Epidermal melanocyte (primary cell): ENCODE results near the gene MGMT.

Experiments used
- DNase-seq: peaks from one replicate; pipeline ENCODE4 v3.0.0; 2011; ENCODE audit warnings: low spot score; ENCODE audit not compliant: insufficient read length

Gene MGMT

GRCh38 chr10:129681856-129682255, 214.8 kb downstream of the MGMT start:
- no peak for DNase-seq

GRCh38 chr10:129683519-129683918, 216.5 kb downstream of the MGMT start:
- DNase-seq: no peak

DNA sequence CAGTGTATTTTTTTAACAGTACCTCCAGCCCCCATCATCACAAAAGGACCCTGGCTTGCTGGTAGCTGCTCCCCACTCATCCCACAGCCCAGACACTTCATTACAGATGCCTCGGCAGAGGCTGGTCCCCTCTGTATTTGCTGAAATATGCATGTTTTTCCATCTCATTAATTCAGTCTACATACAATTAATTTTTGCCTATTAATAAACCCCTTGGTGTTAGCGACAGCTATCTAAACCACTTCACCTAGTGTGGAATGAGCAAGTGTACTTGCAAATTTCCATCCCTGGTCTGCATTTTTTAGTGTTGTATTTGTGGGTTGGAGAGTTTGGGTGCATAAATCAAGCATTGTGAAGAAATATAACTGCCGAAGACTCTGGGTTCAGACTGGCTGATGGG, 216.9 kb downstream of the MGMT start:
- DNase-seq: no peak

GRCh38 chr10:129685271-129685670, 218.2 kb downstream of the MGMT start:
- no peak for DNase-seq

GRCh38 chr10:129689671-129690071, 222.6 kb downstream of the MGMT start:
- DNase-seq: no peak

DNA sequence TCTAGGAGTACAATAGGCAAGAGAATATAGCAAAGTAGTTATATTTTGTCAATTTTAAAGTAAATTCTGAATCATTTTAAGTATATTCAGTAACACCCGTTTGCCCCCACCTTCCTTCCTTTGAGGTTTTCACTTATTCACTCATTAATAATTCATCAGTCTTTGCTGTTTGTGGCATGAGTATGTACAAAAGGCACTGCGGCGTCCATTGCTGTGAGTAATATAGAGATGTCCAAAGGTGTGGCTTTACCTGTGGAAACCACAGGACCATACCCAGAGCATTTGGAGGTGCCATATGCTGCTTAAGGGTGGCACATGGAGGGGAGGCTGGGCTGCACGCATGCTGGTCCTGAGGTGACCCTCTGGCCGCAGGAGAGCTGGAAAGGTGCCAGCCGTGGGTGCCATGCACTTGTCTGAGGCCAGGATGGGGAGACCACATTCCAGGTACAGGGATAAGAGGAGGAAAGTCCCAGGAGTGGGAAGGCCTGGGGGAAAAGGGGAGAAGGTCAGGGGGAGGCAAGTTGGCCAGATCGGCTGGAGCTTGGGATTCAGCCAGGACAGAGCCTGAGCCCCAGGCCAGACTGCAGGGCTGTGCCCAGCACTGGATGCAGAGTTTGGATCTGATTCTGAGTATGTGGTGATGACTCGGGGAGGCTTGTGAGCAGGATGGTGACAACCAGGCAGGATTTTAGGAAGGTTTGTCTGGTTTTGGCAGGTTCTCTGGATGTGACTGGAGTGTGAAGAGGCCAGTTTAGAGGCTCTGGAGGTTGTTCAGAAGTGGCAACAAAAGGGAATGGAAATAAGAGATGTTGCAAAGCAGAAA, 223.4 kb downstream of the MGMT start:
- no peak for DNase-seq

DNA sequence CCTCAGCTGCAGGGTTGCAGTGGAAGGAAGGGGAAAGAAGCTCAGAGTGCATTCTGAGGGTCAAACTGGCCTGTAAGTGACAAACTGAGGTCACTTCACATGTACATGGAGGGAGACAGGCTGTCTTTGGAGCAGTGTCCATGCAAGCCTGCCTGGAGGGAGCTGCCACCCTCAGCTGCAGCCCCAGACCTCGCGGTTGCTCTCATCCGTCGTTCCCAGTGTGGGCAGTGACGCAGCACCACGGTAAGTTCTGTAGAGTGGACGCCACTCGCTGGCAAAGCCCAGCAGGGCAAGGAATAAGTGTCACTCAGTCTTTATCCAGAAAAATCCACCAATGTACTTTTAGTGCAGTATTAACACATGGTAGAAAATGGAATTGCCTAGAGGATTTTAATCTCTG, 225.7 kb downstream of the MGMT start:
- DNase-seq: no peak

DNA sequence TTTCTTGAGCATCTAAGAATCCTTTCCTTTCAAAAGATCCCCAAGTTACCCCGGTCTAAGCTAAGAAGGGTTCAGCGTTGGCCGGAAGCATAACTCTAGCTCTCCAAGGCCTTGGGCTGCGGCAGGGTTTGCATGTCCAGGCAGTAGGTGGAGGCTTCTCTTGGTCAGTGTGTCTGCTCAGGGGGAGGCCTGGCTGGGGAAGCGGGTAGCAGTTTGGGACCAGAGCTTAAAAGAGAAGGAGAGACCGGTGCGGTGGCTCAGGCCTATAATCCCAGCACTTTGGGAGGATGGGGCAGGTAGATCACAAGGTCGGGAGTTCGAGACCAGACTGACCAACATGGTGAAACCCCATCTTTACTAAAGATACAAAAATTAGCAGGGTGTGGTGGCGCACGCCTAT, 226.3 kb downstream of the MGMT start:
- DNase-seq: no peak

DNA sequence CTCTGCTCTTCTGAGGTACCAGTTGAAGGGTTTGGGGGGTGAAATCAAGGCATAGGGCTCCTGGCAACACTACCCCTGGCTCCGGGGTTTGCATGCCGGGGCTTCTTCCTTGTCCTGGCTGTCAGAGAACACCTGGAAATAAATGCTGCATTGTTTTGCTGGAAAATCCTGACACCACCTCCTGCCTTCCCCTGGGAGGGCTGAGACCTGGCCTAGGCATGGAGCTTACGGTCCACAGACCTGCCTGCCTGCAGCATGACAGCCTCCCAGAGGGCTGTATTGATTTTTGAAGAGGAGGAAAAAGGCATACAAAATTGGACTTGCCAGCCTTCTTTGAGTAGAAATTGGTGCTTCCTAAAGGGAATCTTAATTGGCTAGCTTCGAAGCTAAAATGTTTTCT, 227.1 kb downstream of the MGMT start:
- DNase-seq: no peak

GRCh38 chr10:129694691-129695243, 227.7 kb downstream of the MGMT start:
- no peak for DNase-seq

DNA sequence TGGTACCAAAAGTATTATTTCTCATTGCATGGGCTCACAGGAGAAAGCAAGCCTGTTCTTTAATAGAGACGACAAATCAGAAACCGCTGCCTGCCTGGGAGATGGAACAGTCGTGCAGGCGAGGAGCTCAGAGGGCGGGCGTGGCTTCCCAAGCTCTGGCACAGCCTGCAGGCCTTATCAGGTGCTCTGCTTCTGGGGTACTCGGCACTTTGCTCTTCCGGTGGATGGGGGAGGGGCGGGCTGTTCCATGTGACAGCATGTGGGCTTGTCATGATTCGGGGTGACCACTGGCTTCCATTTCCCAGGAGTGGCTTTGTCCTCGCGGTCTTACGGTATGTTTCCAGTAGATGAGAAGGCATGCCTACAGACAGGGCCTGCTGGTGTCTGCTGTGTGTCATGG, 228.6 kb downstream of the MGMT start:
- no peak for DNase-seq

- DNase-seq: no peak
Measured at GRCh38 chr10:129696636-129697035, 229.6 kb downstream of the MGMT start.

DNA sequence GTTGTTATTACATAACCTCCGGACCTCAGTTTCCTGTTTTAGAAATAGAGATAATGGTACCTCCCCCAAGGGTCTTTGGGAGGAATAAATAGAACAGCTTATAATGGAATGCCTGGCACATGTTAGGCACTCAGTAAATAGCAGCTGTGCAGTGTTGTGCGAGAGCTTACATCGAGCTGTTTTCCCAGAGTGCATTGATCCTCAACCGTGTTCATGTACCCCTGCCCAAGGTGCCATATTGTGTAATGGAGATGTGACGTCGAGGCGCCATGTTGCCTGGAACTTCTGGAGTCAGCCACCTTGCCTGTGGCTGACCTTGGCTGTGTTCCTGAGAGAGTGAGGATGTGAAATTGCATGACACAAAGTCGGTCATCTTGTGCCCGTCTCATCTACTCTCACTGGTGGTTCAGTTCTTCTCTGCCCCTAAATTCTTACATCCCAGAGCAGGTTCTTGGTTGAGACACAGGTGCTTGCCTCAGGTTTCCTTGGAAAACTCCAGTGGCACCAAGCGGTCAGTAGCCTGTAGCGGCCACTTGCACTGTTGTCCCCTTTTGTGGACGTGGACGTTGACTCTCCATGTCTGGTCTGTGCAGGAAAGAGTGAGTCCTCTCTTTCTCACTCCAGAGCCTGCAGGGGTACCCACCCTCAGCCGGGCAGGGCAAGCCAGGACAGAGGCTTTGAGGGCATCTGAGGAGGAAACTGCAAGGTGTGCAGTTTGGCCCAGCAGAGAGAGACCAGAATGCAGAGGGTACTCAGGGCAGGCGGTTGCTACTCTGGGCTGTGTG, 230.6 kb downstream of the MGMT start:
- DNase-seq: no peak

- no peak for DNase-seq
Measured at GRCh38 chr10:129699722-129700340, 232.8 kb downstream of the MGMT start.

- DNase-seq: no peak
Measured at GRCh38 chr10:129702605-129703004, 235.6 kb downstream of the MGMT start.

DNA sequence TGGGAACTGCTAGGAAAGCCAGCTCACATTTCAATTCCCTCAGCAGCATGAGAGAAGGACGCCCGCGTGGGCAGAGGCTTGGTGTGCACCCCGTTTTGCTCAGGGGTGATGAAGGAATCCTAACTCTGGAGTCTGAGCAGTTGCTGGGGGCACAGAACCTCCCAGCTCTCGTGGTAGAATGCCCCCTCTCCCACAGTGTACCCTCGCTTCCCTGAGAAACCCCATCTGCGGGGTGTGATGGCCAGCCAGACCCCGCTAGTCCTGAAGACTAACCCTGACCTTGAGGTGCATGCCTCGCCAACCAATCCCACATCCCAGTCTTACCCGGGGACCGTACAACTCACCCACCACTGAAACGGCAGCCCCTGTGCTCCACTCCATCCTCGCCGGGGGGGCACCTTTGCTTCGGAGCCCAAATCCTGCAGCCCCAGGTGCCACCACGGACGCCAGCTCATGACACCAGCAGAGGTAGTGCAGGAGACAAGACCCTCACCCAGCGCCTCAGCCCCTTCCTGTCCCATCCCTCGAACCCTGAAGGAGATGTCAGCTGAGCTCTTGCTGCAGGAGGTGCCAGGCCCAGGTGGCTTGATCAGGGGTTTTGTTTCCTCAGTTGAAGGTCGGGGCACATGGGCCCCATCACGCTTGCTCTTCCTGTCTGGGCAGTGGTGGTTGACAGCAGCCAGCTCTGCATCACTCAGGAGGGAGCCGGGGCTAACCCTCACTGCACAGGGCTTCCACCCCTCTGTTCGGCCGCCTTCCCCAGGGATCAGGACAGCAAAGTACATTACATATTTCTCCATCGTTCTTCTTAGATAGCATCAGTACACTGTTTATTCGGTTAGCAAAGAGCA, 236.5 kb downstream of the MGMT start:
- no peak for DNase-seq

GRCh38 chr10:129704225-129704624, 237.2 kb downstream of the MGMT start:
- DNase-seq: no peak

DNA sequence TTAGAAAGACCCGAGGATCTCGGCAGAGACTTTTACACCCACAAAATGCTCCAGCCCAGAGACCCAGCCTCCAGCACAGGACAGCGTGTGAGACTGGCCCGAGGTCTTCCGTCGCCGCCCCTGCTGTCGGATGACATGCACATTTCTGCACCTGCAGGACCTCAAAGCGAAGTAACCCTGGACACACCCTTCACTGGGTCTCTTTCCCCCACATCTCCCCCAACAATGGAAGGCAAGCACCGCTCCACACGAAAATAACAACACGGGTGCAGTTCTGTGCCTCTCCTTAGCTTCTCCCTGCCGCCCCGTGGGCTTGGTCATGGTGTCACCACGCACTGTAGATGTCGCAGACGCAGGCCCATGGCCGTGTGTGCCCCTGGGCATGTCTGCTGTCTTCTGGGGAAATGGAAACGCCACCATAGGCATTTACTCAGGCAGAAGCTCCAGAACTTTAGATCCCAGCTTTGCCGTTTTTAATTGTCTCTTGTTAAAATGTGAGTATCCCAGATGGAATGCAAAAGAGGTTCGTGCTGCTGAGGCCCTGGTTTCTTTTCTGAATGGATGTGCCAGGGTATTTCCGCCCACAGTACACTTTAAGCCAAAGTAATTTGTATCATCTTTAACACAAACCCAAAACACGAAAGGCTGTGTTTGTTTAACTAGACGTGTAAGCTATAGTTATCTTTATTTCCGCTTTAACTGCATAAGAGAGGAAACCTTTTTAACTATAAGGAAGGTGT, 237.9 kb downstream of the MGMT start:
- no peak for DNase-seq

DNA sequence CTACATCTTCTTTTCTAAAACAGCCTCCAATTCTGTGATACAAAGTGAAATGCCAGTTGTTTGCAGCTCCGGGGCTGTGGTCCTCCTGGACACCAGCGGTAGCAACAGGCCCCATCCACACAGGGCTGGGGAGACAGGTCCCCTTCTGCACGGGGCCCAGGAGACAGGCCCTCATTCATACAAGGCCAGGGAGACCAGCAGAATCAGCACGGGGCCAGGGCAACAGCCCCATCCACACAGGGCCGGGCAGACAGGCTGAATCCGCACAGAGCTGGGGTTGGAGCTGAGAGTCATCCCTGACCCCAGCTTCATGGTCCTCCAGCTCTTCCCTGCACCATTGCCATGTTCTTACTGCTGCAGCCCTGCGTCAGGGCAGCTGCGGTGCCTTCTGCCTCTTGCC, 238.6 kb downstream of the MGMT start:
- DNase-seq: no peak

GRCh38 chr10:129706081-129706480, 239.0 kb downstream of the MGMT start:
- no peak for DNase-seq
